GM21619 (cell line): ENCODE data around the gene SPC25.

Experiments used
- ATAC-seq: cut with Tn5 transposase; IDR thresholded peaks from one replicate; pipeline ENCODE4 v1.9.1; 2021; ENCODE audit not compliant: unreplicated experiment

The SPC25 gene

GRCh38 chr2:168849610-168850009, 40.6 kb downstream of the SPC25 start:
- ATAC-seq: no peak

GRCh38 chr2:168848225-168848624, 42.0 kb downstream of the SPC25 start:
- ATAC-seq: no peak

- ATAC-seq: no peak
Observed at GRCh38 chr2:168843253-168843652, 47.0 kb downstream of the SPC25 start.

- ATAC-seq: no peak
Observed at GRCh38 chr2:168841445-168841844, 48.8 kb downstream of the SPC25 start.

GRCh38 chr2:168835969-168836368, 54.3 kb downstream of the SPC25 start:
- no peak for ATAC-seq

GRCh38 chr2:168831662-168832061, 58.6 kb downstream of the SPC25 start:
- ATAC-seq: no peak

GRCh38 chr2:168830958-168831357, 59.3 kb downstream of the SPC25 start:
- no peak for ATAC-seq

- ATAC-seq: no peak
Observed at GRCh38 chr2:168825126-168825525, 65.1 kb downstream of the SPC25 start.

- no peak for ATAC-seq
Observed at GRCh38 chr2:168821992-168822391, 68.2 kb downstream of the SPC25 start.

- ATAC-seq: no peak
Observed at GRCh38 chr2:168821577-168821976, 68.7 kb downstream of the SPC25 start.
